ENCODE results near the gene NAV2.

Gene NAV2

GRCh38 chr11:20047006-20047768, 334.6 kb downstream of the NAV2 start:
- in situ Hi-C loops (cut with MboI; ENCODE audit: low sequenced_read_pairs): no loop called here

GRCh38 chr11:20047769-20048154, 335.1 kb downstream of the NAV2 start:
- in situ Hi-C loops (cut with MboI; ENCODE audit: low sequenced_read_pairs): no loop called here

- in situ Hi-C loops (cut with MboI; ENCODE audit: low sequenced_read_pairs): no loop called here
These were observed 335.6 kb downstream of the NAV2 start for GRCh38 chr11:20048246-20048645.

GRCh38 chr11:20048707-20049106, 336.1 kb downstream of the NAV2 start:
- in situ Hi-C loops (cut with MboI; ENCODE audit: low sequenced_read_pairs): no loop called here

- in situ Hi-C loops (cut with MboI; ENCODE audit: low sequenced_read_pairs): no loop called here
These were observed 336.6 kb downstream of the NAV2 start for GRCh38 chr11:20049231-20049630.

GRCh38 chr11:20050048-20050447, 337.4 kb downstream of the NAV2 start:
- in situ Hi-C loops (cut with MboI; ENCODE audit: low sequenced_read_pairs): no loop called here

GRCh38 chr11:20050551-20051333, 338.1 kb downstream of the NAV2 start:
- in situ Hi-C loops (cut with MboI; ENCODE audit: low sequenced_read_pairs): no loop called here

GRCh38 chr11:20051469-20052399, 339.1 kb downstream of the NAV2 start:
- in situ Hi-C loops (cut with MboI; ENCODE audit: low sequenced_read_pairs): no loop called here

GRCh38 chr11:20053572-20053971, 340.9 kb downstream of the NAV2 start:
- in situ Hi-C loops (cut with MboI; ENCODE audit: low sequenced_read_pairs): no loop called here

GRCh38 chr11:20054584-20054983, 341.9 kb downstream of the NAV2 start:
- in situ Hi-C loops (cut with MboI; ENCODE audit: low sequenced_read_pairs): no loop called here

GRCh38 chr11:20055312-20055711, 342.7 kb downstream of the NAV2 start:
- in situ Hi-C loops (cut with MboI; ENCODE audit: low sequenced_read_pairs): no loop called here

- in situ Hi-C loops (cut with MboI; ENCODE audit: low sequenced_read_pairs): no loop called here
These were observed 343.7 kb downstream of the NAV2 start for GRCh38 chr11:20056109-20056949.

- in situ Hi-C loops (cut with MboI; ENCODE audit: low sequenced_read_pairs): no loop called here
These were observed 344.6 kb downstream of the NAV2 start for GRCh38 chr11:20056950-20057943.

- in situ Hi-C loops (cut with MboI; ENCODE audit: low sequenced_read_pairs): no loop called here
These were observed 346.3 kb downstream of the NAV2 start for GRCh38 chr11:20058749-20059458.

GRCh38 chr11:20059587-20060021, 347.0 kb downstream of the NAV2 start:
- in situ Hi-C loops (cut with MboI; ENCODE audit: low sequenced_read_pairs): no loop called here

- in situ Hi-C loops (cut with MboI; ENCODE audit: low sequenced_read_pairs): no loop called here
These were observed 347.5 kb downstream of the NAV2 start for GRCh38 chr11:20060181-20060580.

- in situ Hi-C loops (cut with MboI; ENCODE audit: low sequenced_read_pairs): no loop called here
These were observed 348.1 kb downstream of the NAV2 start for GRCh38 chr11:20060647-20061205.

GRCh38 chr11:20061776-20062175, 349.1 kb downstream of the NAV2 start:
- in situ Hi-C loops (cut with MboI; ENCODE audit: low sequenced_read_pairs): no loop called here
